ENCODE data around the gene SCGB3A2. TPM values are rescaled to one million over a fixed set of nuclear protein-coding genes. Genes with fewer than 3 reads are reported as not detected.

Gene SCGB3A2
- polyA plus RNA-seq, 1 donor from 2014 or later = not detected

DNA sequence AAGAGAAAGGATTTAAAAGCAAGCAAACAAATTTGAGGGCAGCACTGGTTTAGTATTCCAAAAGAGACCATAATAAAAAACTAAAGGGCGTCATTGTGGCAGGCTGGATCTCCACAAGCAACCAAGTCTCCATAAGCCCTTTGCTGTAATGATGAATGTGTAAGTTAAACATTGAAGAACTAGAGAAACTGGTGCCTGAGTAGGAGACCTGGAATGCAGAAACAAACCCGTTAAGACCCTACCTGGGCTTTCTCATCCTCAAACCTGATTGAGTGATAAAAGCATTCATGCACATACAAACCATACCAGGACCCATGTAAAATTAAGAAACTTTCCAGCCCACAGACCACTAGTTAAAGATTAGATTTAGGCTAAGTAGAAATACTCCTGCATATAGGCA is 1.9 kb upstream of the SCGB3A2 start:
- Histone ChIP-seq H2AFZ (ENCODE audit: low read depth, low read length) (no peak overlapping the region), H4K20me1 (ENCODE audit: insufficient read depth) (no peaks in the 10 kb centered on the region), H3K4me3 (ENCODE audit: low read length) (no peak overlapping the region), H3K36me3 (ENCODE audit: insufficient read depth, low read length) (no peaks in the 10 kb centered on the region), H3K4me2 (ENCODE audit: low read length) (no peak overlapping the region), H3K9ac (ENCODE audit: low read length) (no peak overlapping the region), H3K9me3 (ENCODE audit: low read length) (no peaks in the 10 kb centered on the region), H3K79me2 (replicated peaks; ENCODE audit: insufficient read depth, low read length) (no peaks in the 10 kb centered on the region), H3K27me3 (ENCODE audit: insufficient read depth, low read depth, low read length) (no peaks in the 10 kb centered on the region), H3K9me2 (ENCODE audit: insufficient read depth, low read length) (no peaks in the 10 kb centered on the region), H3K27ac (ENCODE audit: low read length) (no peak overlapping the region), H3F3A (ENCODE audit: insufficient read depth, low read length, poor library complexity, severe bottlenecking) (no peaks in the 10 kb centered on the region)
- TF ChIP-seq, protein P1, sequence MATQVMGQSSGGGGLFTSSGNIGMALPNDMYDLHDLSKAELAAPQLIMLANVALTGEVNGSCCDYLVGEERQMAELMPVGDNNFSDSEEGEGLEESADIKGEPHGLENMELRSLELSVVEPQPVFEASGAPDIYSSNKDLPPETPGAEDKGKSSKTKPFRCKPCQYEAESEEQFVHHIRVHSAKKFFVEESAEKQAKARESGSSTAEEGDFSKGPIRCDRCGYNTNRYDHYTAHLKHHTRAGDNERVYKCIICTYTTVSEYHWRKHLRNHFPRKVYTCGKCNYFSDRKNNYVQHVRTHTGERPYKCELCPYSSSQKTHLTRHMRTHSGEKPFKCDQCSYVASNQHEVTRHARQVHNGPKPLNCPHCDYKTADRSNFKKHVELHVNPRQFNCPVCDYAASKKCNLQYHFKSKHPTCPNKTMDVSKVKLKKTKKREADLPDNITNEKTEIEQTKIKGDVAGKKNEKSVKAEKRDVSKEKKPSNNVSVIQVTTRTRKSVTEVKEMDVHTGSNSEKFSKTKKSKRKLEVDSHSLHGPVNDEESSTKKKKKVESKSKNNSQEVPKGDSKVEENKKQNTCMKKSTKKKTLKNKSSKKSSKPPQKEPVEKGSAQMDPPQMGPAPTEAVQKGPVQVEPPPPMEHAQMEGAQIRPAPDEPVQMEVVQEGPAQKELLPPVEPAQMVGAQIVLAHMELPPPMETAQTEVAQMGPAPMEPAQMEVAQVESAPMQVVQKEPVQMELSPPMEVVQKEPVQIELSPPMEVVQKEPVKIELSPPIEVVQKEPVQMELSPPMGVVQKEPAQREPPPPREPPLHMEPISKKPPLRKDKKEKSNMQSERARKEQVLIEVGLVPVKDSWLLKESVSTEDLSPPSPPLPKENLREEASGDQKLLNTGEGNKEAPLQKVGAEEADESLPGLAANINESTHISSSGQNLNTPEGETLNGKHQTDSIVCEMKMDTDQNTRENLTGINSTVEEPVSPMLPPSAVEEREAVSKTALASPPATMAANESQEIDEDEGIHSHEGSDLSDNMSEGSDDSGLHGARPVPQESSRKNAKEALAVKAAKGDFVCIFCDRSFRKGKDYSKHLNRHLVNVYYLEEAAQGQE (IDR thresholded peaks at IDR 0.05; ENCODE audit: borderline replicate concordance) = no peak
- no peak for TF ChIP-seq SMC3 (conservative IDR thresholded peaks at IDR 0.05; ENCODE audit: poor library complexity)
- TF ChIP-seq POLR2AphosphoS5 (IDR thresholded peaks at IDR 0.05) = no peak
- no peak for TF ChIP-seq EP300 (conservative IDR thresholded peaks at IDR 0.05; ENCODE audit: poor library complexity, severe bottlenecking)
- TF ChIP-seq EZH2 (IDR thresholded peaks at IDR 0.05; ENCODE audit: borderline replicate concordance, insufficient read depth, low read length, poor library complexity, severe bottlenecking) = no peak
- no peak for TF ChIP-seq MXI1 (conservative IDR thresholded peaks at IDR 0.05; ENCODE audit: poor library complexity, severe bottlenecking)
- no peak for TF ChIP-seq TAF1 (IDR thresholded peaks at IDR 0.05; ENCODE audit: low read depth)
- no peak for TF ChIP-seq RAD21 (conservative IDR thresholded peaks at IDR 0.05)
- TF ChIP-seq, protein P2, sequence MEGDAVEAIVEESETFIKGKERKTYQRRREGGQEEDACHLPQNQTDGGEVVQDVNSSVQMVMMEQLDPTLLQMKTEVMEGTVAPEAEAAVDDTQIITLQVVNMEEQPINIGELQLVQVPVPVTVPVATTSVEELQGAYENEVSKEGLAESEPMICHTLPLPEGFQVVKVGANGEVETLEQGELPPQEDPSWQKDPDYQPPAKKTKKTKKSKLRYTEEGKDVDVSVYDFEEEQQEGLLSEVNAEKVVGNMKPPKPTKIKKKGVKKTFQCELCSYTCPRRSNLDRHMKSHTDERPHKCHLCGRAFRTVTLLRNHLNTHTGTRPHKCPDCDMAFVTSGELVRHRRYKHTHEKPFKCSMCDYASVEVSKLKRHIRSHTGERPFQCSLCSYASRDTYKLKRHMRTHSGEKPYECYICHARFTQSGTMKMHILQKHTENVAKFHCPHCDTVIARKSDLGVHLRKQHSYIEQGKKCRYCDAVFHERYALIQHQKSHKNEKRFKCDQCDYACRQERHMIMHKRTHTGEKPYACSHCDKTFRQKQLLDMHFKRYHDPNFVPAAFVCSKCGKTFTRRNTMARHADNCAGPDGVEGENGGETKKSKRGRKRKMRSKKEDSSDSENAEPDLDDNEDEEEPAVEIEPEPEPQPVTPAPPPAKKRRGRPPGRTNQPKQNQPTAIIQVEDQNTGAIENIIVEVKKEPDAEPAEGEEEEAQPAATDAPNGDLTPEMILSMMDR (IDR thresholded peaks at IDR 0.05; ENCODE audit: poor library complexity, severe bottlenecking) = no peak

DNA sequence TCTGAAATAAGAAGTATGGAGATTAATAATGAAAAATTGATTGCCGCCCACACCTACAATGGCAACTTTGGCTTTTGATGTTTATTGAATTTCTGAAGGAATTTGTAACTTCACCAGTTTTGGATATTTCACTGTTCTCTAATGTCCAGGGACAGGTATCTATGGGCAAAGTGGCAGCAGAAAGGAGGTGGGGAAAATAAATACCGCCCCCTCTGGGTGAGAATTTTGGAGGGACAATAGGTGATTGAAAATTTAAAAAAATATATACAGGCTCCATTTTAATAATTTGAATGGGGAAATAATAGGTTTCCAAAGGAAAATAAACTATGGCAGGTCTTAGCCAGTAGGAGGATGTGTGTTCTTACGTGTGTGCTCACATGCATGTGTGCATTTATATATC is 1.3 kb downstream of the SCGB3A2 start:
- Histone ChIP-seq H3K9me2 (ENCODE audit: insufficient read depth, low read length) (no peaks in the 10 kb centered on the region), H2AFZ (ENCODE audit: low read depth, low read length) (no peak overlapping the region)

More for the DNA sequence above, 1.3 kb downstream of the SCGB3A2 start:
- Histone ChIP-seq H3K79me2 (replicated peaks; ENCODE audit: insufficient read depth, low read length) (no peaks in the 10 kb centered on the region), H3K9ac (ENCODE audit: low read length) (no peak overlapping the region), H3F3A (ENCODE audit: insufficient read depth, low read length, poor library complexity, severe bottlenecking) (no peaks in the 10 kb centered on the region), H4K20me1 (ENCODE audit: insufficient read depth) (no peaks in the 10 kb centered on the region), H3K27me3 (ENCODE audit: insufficient read depth, low read depth, low read length) (no peaks in the 10 kb centered on the region), H3K36me3 (ENCODE audit: insufficient read depth, low read length) (no peaks in the 10 kb centered on the region), H3K27ac (ENCODE audit: low read length) (no peak overlapping the region), H3K4me3 (ENCODE audit: low read length) (no peak overlapping the region), H3K4me2 (ENCODE audit: low read length) (no peak overlapping the region), H3K9me3 (ENCODE audit: low read length) (no peaks in the 10 kb centered on the region)
- TF ChIP-seq SMC3 (conservative IDR thresholded peaks at IDR 0.05; ENCODE audit: poor library complexity) (no peak), EP300 (conservative IDR thresholded peaks at IDR 0.05; ENCODE audit: poor library complexity, severe bottlenecking) (no peak), EZH2 (IDR thresholded peaks at IDR 0.05; ENCODE audit: borderline replicate concordance, insufficient read depth, low read length, poor library complexity, severe bottlenecking) (no peak), RAD21 (conservative IDR thresholded peaks at IDR 0.05) (no peak), POLR2AphosphoS5 (IDR thresholded peaks at IDR 0.05) (no peak)
- TF ChIP-seq, protein P1 (IDR thresholded peaks at IDR 0.05; ENCODE audit: borderline replicate concordance) = no peak
- TF ChIP-seq, protein P2 (IDR thresholded peaks at IDR 0.05; ENCODE audit: poor library complexity, severe bottlenecking) = no peak
